ENCODE results near the gene ADO.

The ADO gene

DNA sequence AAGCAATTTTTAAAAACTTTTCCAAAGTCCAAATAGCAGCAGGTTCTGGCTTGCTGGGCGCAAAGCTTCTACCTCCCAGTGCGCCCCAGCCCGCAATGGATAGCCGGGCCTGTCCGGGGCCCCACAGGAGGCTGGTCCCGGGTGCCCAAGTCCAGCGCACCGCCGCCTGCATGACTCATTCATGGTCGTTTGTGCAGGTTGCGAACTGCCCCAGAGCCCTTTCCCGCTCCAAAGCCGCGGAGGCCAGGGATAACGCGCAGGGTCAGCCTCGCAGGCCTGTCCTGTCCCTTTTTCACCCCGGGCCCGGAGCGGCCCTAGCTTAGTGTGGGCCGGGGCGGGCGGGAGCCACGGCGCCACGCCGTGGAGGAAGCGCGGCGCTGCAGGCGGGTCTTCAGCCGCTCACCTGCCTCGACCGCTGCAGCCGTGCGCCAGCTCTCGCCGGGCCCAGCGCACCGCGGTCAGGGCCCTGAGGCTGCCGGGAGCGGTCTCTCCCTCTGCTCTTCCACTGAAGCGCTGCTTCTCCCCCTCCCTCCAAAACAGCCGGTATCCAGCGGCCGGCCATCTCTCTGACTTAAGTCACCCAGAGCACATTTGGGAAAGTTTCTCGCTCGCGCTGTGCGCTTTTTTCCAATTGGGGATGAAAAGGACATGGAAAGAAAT lies 13.4 kb downstream of the ADO start:
- no peak overlapping the region for H3K27ac ChIP-seq (ENCODE audit: insufficient read depth, low read depth, low read length, poor library complexity, severe bottlenecking)
- 1 to 2% methylated on average over 51 of the region's 51 CpGs for WGBS, 2 experiments
- H3K27me3 ChIP-seq (ENCODE audit: control insufficient read depth, insufficient read depth, low read length, poor library complexity, severe bottlenecking) = peaks cover 72% of the 10 kb centered on the region
- no peaks in the 10 kb centered on the region for H3K36me3 ChIP-seq (ENCODE audit: control insufficient read depth, insufficient read depth, low read length)
- H3K9me3 ChIP-seq (ENCODE audit: control insufficient read depth, low read length) = no peaks in the 10 kb centered on the region
- peak overlapping the region; percentile 54 for H3K4me3 ChIP-seq (ENCODE audit: insufficient read depth, low read depth, low read length)
- H3K4me1 ChIP-seq (ENCODE audit: control insufficient read depth, insufficient read depth, low read length) = peaks cover 14% of the 10 kb centered on the region

DNA sequence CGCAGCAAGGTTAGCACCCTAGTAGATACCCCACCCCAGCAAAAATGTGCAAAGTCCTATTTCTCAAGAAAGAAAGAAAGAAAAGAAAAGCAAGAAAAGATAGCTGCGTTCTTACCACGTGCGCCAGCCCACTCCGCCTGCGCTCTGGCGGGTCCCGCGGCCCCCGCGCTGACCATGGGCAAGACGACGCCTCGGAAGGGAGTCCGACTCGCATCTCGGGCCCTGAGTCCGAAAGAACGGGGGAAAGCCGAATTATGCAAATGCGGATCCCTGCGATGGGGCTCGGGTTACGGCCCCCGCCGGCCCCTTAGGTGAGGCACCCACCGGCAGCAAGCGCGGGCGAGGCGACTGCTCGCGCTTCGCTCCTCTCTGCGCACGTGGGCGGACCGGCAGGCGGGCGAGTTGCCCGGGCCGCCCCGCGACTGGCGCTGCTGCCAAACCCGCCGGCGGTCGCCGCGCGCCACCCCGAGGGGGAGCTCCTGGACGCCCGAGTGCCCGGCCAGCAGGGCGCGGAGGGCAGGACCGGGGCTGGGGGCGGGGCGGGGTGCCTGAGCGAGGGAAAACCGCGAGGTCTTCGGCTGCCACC lies 14.0 kb downstream of the ADO start:
- no peaks in the 10 kb centered on the region for H3K36me3 ChIP-seq (ENCODE audit: control insufficient read depth, insufficient read depth, low read length)
- no peak overlapping the region for H3K27ac ChIP-seq (ENCODE audit: insufficient read depth, low read depth, low read length, poor library complexity, severe bottlenecking)
- H3K4me3 ChIP-seq (ENCODE audit: insufficient read depth, low read depth, low read length) = peak overlapping the region; percentile 54
- H3K9me3 ChIP-seq (ENCODE audit: control insufficient read depth, low read length) = no peaks in the 10 kb centered on the region
- H3K27me3 ChIP-seq (ENCODE audit: control insufficient read depth, insufficient read depth, low read length, poor library complexity, severe bottlenecking) = peaks cover 66% of the 10 kb centered on the region
- 4% methylated on average over 65 of the region's 65 CpGs for WGBS, 2 experiments
- H3K4me1 ChIP-seq (ENCODE audit: control insufficient read depth, insufficient read depth, low read length) = peaks cover 14% of the 10 kb centered on the region

GRCh38 chr10:62819141-62819920 lies 14.8 kb downstream of the ADO start:
- Histone ChIP-seq H3K9me3 (ENCODE audit: control insufficient read depth, low read length) (no peaks in the 10 kb centered on the region), H3K4me3 (ENCODE audit: insufficient read depth, low read depth, low read length) (peak overlapping the region; percentile 12), H3K27me3 (ENCODE audit: control insufficient read depth, insufficient read depth, low read length, poor library complexity, severe bottlenecking) (peaks cover 58% of the 10 kb centered on the region), H3K4me1 (ENCODE audit: control insufficient read depth, insufficient read depth, low read length) (peaks cover 14% of the 10 kb centered on the region), H3K27ac (ENCODE audit: insufficient read depth, low read depth, low read length, poor library complexity, severe bottlenecking) (no peak overlapping the region), H3K36me3 (ENCODE audit: control insufficient read depth, insufficient read depth, low read length) (no peaks in the 10 kb centered on the region)
- WGBS, 2 experiments = 63 to 64% methylated on average over 19 of the region's 19 CpGs

- no peaks in the 10 kb centered on the region for H3K36me3 ChIP-seq (ENCODE audit: control insufficient read depth, insufficient read depth, low read length)
- no peak overlapping the region for H3K27ac ChIP-seq (ENCODE audit: insufficient read depth, low read depth, low read length, poor library complexity, severe bottlenecking)
- H3K9me3 ChIP-seq (ENCODE audit: control insufficient read depth, low read length) = no peaks in the 10 kb centered on the region
- H3K4me1 ChIP-seq (ENCODE audit: control insufficient read depth, insufficient read depth, low read length) = peaks cover 12% of the 10 kb centered on the region
- 91 to 95% methylated on average over 5 of the region's 5 CpGs for WGBS, 2 experiments
- no peak overlapping the region for H3K4me3 ChIP-seq (ENCODE audit: insufficient read depth, low read depth, low read length)
- peaks cover 45% of the 10 kb centered on the region for H3K27me3 ChIP-seq (ENCODE audit: control insufficient read depth, insufficient read depth, low read length, poor library complexity, severe bottlenecking)
These were observed 16.1 kb downstream of the ADO start for GRCh38 chr10:62820586-62820985.

- 93 to 100% methylated on average over 1 of the region's 1 CpG for WGBS, 2 experiments
- Histone ChIP-seq H3K4me3 (ENCODE audit: insufficient read depth, low read depth, low read length) (no peak overlapping the region), H3K9me3 (ENCODE audit: control insufficient read depth, low read length) (no peaks in the 10 kb centered on the region), H3K4me1 (ENCODE audit: control insufficient read depth, insufficient read depth, low read length) (no peaks in the 10 kb centered on the region), H3K27me3 (ENCODE audit: control insufficient read depth, insufficient read depth, low read length, poor library complexity, severe bottlenecking) (no peaks in the 10 kb centered on the region), H3K27ac (ENCODE audit: insufficient read depth, low read depth, low read length, poor library complexity, severe bottlenecking) (no peak overlapping the region), H3K36me3 (ENCODE audit: control insufficient read depth, insufficient read depth, low read length) (no peaks in the 10 kb centered on the region)
These were observed 21.8 kb downstream of the ADO start for GRCh38 chr10:62826273-62826672.

DNA sequence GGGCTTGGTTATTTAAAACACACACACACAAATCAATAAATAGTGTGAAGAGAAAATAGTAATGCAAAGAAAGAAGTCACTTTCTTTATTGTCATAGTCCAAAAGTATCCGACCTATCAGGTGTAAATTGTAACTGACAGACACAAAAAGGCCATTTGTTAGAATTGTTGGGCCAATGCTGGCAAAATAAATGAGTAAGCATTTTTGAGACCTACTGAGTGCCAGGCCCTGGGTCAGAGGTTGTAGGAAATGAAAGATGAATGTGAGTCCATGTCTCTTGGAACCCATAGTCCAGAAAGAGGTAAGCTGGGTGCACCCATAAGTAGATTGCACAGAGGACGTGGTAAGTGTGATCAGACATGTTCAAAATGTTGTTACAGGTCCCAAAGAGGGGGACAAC lies 25.1 kb downstream of the ADO start:
- Histone ChIP-seq H3K27me3 (ENCODE audit: control insufficient read depth, insufficient read depth, low read length, poor library complexity, severe bottlenecking) (no peaks in the 10 kb centered on the region), H3K9me3 (ENCODE audit: control insufficient read depth, low read length) (no peaks in the 10 kb centered on the region), H3K36me3 (ENCODE audit: control insufficient read depth, insufficient read depth, low read length) (no peaks in the 10 kb centered on the region), H3K4me3 (ENCODE audit: insufficient read depth, low read depth, low read length) (no peak overlapping the region), H3K27ac (ENCODE audit: insufficient read depth, low read depth, low read length, poor library complexity, severe bottlenecking) (no peak overlapping the region), H3K4me1 (ENCODE audit: control insufficient read depth, insufficient read depth, low read length) (no peaks in the 10 kb centered on the region)
- 86 to 90% methylated on average over 2 of the region's 2 CpGs for WGBS, 2 experiments

DNA sequence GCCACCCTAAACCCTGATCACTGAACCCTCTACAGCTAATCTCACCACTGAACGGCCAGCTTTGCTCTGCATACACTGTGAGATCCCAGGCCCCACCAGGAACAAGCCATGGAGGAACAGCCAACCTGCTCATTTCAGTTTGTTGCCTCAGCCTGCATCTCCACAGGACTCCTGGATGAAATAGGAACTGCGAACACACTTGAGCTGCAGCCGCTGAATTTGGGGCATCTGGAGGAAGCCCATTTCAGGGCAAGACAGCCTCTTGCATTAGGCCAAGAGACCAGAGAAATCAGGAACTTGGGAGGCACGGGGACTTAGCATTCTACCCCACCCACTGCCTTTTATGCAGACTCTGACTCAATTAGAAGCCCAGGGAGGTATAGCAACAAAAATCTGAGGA lies 26.2 kb downstream of the ADO start:
- H3K4me1 ChIP-seq (ENCODE audit: control insufficient read depth, insufficient read depth, low read length) = no peaks in the 10 kb centered on the region
- H3K4me3 ChIP-seq (ENCODE audit: insufficient read depth, low read depth, low read length) = no peak overlapping the region
- no peaks in the 10 kb centered on the region for H3K27me3 ChIP-seq (ENCODE audit: control insufficient read depth, insufficient read depth, low read length, poor library complexity, severe bottlenecking)
- H3K9me3 ChIP-seq (ENCODE audit: control insufficient read depth, low read length) = no peaks in the 10 kb centered on the region
- H3K27ac ChIP-seq (ENCODE audit: insufficient read depth, low read depth, low read length, poor library complexity, severe bottlenecking) = no peak overlapping the region
- no peaks in the 10 kb centered on the region for H3K36me3 ChIP-seq (ENCODE audit: control insufficient read depth, insufficient read depth, low read length)
- WGBS, 2 experiments = 80% methylated on average over 4 of the region's 4 CpGs

DNA sequence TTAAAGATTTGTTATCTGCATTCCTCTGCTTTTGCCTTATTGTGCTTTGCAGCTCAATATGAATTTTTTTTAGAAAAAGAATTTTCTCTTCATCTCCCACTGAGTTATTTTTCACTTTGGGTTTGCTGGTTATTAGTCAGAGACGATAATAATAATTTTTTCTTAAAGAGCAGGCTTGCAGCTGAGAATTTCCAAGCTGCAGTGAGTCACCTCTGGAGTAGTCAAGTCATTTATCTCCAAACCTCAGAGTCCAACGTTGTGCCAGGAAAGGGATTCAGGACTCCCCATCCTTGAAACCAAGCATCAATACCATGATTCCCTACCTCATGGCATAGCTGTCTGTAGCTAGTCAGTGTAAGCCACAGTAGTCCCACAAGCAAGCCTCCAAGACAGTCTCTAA lies 26.8 kb downstream of the ADO start:
- H3K27ac ChIP-seq (ENCODE audit: insufficient read depth, low read depth, low read length, poor library complexity, severe bottlenecking) = no peak overlapping the region
- WGBS, 2 experiments = 82 to 87% methylated on average over 2 of the region's 2 CpGs
- no peaks in the 10 kb centered on the region for H3K4me1 ChIP-seq (ENCODE audit: control insufficient read depth, insufficient read depth, low read length)
- no peaks in the 10 kb centered on the region for H3K9me3 ChIP-seq (ENCODE audit: control insufficient read depth, low read length)
- no peaks in the 10 kb centered on the region for H3K36me3 ChIP-seq (ENCODE audit: control insufficient read depth, insufficient read depth, low read length)
- H3K4me3 ChIP-seq (ENCODE audit: insufficient read depth, low read depth, low read length) = no peak overlapping the region
- no peaks in the 10 kb centered on the region for H3K27me3 ChIP-seq (ENCODE audit: control insufficient read depth, insufficient read depth, low read length, poor library complexity, severe bottlenecking)

GRCh38 chr10:62839590-62839989 lies 35.1 kb downstream of the ADO start:
- no peak overlapping the region for H3K27ac ChIP-seq (ENCODE audit: insufficient read depth, low read depth, low read length, poor library complexity, severe bottlenecking)
- no peak overlapping the region for H3K4me3 ChIP-seq (ENCODE audit: insufficient read depth, low read depth, low read length)
- WGBS, 2 experiments = 86 to 97% methylated on average over 2 of the region's 2 CpGs
- no peaks in the 10 kb centered on the region for H3K4me1 ChIP-seq (ENCODE audit: control insufficient read depth, insufficient read depth, low read length)
- H3K27me3 ChIP-seq (ENCODE audit: control insufficient read depth, insufficient read depth, low read length, poor library complexity, severe bottlenecking) = no peaks in the 10 kb centered on the region
- no peaks in the 10 kb centered on the region for H3K36me3 ChIP-seq (ENCODE audit: control insufficient read depth, insufficient read depth, low read length)
- no peaks in the 10 kb centered on the region for H3K9me3 ChIP-seq (ENCODE audit: control insufficient read depth, low read length)

GRCh38 chr10:62842983-62843382 lies 38.5 kb downstream of the ADO start:
- Histone ChIP-seq H3K4me3 (ENCODE audit: insufficient read depth, low read depth, low read length) (no peak overlapping the region), H3K4me1 (ENCODE audit: control insufficient read depth, insufficient read depth, low read length) (no peaks in the 10 kb centered on the region), H3K27ac (ENCODE audit: insufficient read depth, low read depth, low read length, poor library complexity, severe bottlenecking) (no peak overlapping the region), H3K36me3 (ENCODE audit: control insufficient read depth, insufficient read depth, low read length) (no peaks in the 10 kb centered on the region), H3K9me3 (ENCODE audit: control insufficient read depth, low read length) (no peaks in the 10 kb centered on the region), H3K27me3 (ENCODE audit: control insufficient read depth, insufficient read depth, low read length, poor library complexity, severe bottlenecking) (no peaks in the 10 kb centered on the region)
- WGBS, 2 experiments = 96 to 100% methylated on average over 1 of the region's 1 CpG
